HG02884 (cell line): ENCODE measurements around the gene SCLT1.
"Not testable (repeated sequence)": the region's sequence is repeated elsewhere in the genome, so short reads cannot be mapped to it uniquely, and the experiment has no call there.

Source experiments
- ATAC-seq: cut with Tn5 transposase; IDR thresholded peaks from one replicate; pipeline ENCODE4 v1.9.1; 2021; ENCODE audit warnings: mild to moderate bottlenecking, moderate library complexity; ENCODE audit not compliant: unreplicated experiment

SCLT1 gene

GRCh38 chr4:129093191-129093920 lies at the start of gene SCLT1:
SCLT1 (minus strand) TSS chr4:129093539; CDS start chr4:129093103, 436 bp downstream.
- peak; percentile 86 for ATAC-seq

- no peak for ATAC-seq
These were observed 47.2 kb upstream of the SCLT1 start for GRCh38 chr4:129140521-129140920.

- ATAC-seq: no peak
These were observed 45.6 kb upstream of the SCLT1 start for GRCh38 chr4:129138810-129139496.

- ATAC-seq: no peak
These were observed 43.1 kb upstream of the SCLT1 start for GRCh38 chr4:129136433-129136832.

- no peak for ATAC-seq
These were observed 38.0 kb upstream of the SCLT1 start for GRCh38 chr4:129131343-129131742.

- no peak for ATAC-seq
These were observed 35.8 kb upstream of the SCLT1 start for GRCh38 chr4:129129143-129129542.

GRCh38 chr4:129126614-129127013 lies 33.3 kb upstream of the SCLT1 start:
- not testable (repeated sequence) for ATAC-seq

GRCh38 chr4:129117705-129118104 lies 24.4 kb upstream of the SCLT1 start:
- no peak for ATAC-seq

- ATAC-seq: no peak
These were observed 20.6 kb upstream of the SCLT1 start for GRCh38 chr4:129113919-129114318.

GRCh38 chr4:129113434-129113833 lies 20.1 kb upstream of the SCLT1 start:
- no peak for ATAC-seq

GRCh38 chr4:129111919-129112318 lies 18.6 kb upstream of the SCLT1 start:
- no peak for ATAC-seq

GRCh38 chr4:129110931-129111330 lies 17.6 kb upstream of the SCLT1 start:
- ATAC-seq: no peak

- ATAC-seq: no peak
These were observed 16.9 kb upstream of the SCLT1 start for GRCh38 chr4:129109965-129110824.

- ATAC-seq: no peak
These were observed 5.2 kb upstream of the SCLT1 start for GRCh38 chr4:129098531-129099001.

- ATAC-seq: peak; percentile 40
These were observed 2.6 kb upstream of the SCLT1 start, which contains the start of gene C4orf33 for GRCh38 chr4:129095811-129096454. C4orf33 (plus strand) TSS chr4:129096152; CDS start chr4:129102611, 6,459 bp downstream.

GRCh38 chr4:129094347-129094746 lies 1.0 kb upstream of the SCLT1 start:
- ATAC-seq: no peak

GRCh38 chr4:129092631-129093190 lies 628 bp downstream of the SCLT1 start:
- ATAC-seq: no peak

GRCh38 chr4:129087516-129087915 lies 5.8 kb downstream of the SCLT1 start:
- no peak for ATAC-seq

GRCh38 chr4:129085472-129085871 lies 7.9 kb downstream of the SCLT1 start:
- no peak for ATAC-seq

GRCh38 chr4:129082302-129082701 lies 11.0 kb downstream of the SCLT1 start:
- ATAC-seq: no peak
